ENCODE measurements around the gene BARX1.

DNA sequence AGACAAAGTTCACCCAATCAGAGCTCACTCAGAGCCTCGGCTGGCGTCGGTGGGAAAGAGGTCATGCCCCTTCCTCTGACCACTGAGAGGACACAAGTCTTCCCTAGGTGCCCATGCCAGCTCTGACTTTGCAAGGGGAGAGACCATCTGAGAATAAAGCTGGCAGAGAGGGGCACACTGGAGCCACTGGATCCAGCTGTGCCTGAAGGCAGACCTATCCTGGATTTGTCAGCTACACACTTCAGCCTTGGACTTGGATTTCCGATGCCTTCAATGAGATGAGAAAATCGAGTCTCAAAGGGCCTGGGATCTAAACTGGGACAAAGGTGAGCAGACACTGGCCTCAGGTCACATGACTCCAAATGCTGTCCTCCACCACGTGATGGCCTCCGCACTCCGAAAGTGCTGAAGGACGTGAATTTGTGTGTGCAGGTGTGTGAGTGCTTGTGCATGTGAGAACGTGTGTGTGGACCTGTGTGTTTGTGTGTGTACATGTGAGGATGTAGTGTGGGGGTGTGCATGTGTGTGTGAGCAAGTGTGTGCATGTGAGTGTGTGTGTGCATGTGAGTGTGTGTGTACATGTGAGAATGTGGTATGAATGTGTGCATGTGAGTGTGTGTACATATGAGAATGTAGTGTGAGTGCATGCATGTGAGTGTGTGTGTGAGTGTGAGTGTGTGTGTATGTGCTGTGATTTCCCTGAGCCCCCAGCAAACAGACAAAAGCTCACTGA is 37.9 kb downstream of the BARX1 start:
- TF ChIP-seq TARDBP (IDR thresholded peaks at IDR 0.05), result no peak
- no peak for TF ChIP-seq FOXA1 (IDR thresholded peaks at IDR 0.05)
- no peak for TF ChIP-seq FOXM1 (IDR thresholded peaks at IDR 0.05; ENCODE audit: borderline replicate concordance)
- TF ChIP-seq BHLHE40 (IDR thresholded peaks at IDR 0.05; ENCODE audit: borderline replicate concordance), result no peak
- TF ChIP-seq, protein P1, sequence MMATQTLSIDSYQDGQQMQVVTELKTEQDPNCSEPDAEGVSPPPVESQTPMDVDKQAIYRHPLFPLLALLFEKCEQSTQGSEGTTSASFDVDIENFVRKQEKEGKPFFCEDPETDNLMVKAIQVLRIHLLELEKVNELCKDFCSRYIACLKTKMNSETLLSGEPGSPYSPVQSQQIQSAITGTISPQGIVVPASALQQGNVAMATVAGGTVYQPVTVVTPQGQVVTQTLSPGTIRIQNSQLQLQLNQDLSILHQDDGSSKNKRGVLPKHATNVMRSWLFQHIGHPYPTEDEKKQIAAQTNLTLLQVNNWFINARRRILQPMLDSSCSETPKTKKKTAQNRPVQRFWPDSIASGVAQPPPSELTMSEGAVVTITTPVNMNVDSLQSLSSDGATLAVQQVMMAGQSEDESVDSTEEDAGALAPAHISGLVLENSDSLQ (IDR thresholded peaks at IDR 0.05), result no peak
- no peak for TF ChIP-seq FOXK2 (IDR thresholded peaks at IDR 0.05)
- no peak for TF ChIP-seq ARNT (IDR thresholded peaks at IDR 0.05)
- no peak for TF ChIP-seq SUZ12 (IDR thresholded peaks at IDR 0.05)
- TF ChIP-seq NFRKB (IDR thresholded peaks at IDR 0.05), result no peak
- TF ChIP-seq ELF4 (IDR thresholded peaks at IDR 0.05), result no peak
